Stimulated activated CD8-positive, alpha-beta memory T cell treated with anti-CD3 and anti-CD28 coated beads, Interleukin-4, amount 100 ng/mL, for 1 hour (primary cell): ENCODE results near the gene ELAC2.

Experiments used
- DNase-seq, 2 donors: peaks; one replicate each; pipeline ENCODE4 v3.0.0-alpha.2; 2020; ENCODE audit warnings: low read depth in 2 of 2, low spot score in 1 of 2

ELAC2 gene

DNA sequence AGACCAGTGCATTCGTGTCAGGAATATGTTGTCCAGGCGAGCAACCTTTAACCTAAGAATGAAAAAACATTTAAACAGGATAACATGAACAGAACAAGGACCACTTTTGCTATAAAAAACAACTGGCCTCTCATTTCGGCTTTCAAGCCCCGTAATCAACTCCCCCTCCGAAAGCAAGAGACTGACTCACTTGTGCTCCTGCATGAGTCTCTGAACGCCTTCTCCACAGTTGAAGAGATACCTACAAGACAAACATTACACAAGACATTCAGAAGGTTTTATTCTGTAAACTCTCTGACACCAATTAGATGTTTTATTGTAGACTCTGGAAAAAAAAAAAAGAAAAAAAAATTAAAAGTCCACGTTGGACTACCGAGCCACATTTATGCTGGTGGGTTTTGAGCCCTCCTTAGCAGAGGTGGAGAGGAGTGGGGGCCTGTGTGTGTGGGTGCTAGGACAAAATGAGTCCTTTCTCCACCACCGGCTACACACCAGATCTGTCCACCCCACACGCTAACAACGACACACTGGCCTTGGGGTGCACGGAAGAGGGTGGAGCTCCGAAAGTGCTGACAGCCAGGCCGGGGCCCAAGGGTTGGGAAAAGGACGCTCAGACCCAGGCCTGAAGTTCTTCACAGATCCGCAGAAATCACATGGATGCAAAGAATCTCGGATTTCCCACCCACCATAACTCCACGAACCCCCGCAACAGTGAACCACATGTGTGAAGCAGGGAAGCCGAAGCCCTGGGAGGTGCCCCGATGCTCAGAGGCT is 759 bp downstream of the ELAC2 start:
- no peak for DNase-seq

DNA sequence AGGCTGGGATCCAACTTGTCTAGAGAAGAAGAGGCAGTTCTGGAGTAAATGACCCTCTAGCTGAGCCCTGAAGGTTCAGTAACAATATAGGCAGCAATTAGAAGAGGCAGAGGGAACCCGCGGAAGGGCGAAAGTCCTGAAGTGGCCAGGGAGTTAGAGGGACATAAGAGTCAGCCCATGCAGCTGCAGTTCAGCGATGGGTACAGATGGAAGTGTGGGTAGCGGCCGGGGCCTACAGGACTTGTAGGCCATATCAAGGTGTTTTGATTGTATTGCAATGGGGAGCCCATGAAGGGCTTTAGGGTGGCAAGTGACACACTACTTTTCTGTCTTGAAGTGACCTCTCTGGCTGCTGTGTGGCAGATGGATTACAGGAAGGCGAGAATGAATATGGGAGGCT is 3.0 kb downstream of the ELAC2 start:
- no peak for DNase-seq

DNA sequence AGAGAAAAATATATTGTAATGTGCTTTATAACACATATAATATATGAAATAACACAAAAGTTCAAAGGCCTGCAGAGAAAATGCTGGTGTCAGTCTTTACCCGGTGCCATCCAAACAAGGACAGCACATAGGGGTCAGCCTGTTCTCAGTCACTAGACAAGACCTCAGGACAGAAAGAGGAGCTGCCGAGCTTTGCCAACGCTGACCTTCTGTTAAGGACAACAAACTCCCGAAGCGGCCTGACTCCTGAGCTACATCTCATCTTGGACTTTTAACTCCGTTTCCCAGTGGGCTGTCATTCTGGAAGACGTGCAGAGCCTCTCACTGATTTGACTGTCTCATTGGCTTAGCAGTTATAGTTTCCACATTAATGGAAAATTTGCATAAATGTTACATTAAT is 6.9 kb downstream of the ELAC2 start:
- no peak for DNase-seq

DNA sequence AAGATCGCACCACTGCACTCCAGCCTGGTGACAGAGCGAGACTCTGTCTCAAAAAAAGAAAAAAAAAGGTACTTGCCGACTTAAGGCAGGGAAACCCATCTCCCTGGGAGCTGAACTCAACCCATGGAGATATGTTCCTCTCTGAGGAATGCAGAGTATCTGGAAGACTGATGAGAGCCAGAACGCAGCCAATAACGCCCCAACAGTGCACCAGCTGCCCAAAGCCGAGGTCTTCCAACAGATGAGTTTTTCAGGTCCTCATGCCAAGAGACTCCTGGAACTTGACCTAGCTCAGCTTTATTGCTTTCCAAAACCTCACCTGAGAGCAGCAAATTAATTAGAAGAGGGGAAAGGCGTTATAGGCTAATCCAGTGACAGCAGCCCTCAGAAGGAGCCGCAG is 9.4 kb downstream of the ELAC2 start:
- DNase-seq, result no peak

DNA sequence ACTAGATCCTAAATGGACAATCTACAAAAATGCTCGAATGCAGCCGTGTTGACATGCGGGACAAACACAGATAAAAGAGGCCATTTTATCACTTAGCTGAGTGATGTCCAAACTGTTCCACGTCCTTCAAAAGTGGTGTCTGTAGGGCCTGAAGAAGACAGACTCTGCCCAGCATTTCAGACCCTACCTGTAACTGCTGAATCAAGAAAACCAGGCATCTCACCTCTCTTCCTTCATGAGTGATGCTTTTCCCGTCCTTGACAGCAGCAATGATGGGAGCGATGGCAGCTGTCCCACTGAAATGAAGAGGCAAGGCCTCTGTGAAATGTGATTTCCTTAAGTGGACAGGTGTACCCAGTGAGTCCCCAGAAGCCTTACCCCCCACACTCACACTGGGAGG is 12.3 kb downstream of the ELAC2 start:
- DNase-seq, result no peak

DNA sequence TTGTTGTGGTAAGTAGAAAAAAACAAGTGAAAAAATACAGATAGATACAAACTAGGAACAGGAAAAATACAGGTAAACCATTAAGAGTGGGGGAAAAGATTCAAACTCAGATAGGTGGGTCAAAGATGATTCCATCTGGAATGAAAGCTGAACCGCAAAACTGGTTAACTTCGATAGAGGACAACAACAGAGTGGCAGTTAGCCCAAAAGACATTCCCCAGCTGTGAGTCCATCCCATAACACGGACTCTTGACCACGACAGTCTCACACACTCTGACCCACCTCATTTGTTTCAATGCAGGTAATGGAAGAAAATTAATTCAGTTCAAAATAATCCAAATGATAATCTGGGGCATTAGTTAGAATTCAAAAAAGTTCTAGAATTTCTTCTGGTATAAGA is 13.5 kb downstream of the ELAC2 start:
- no peak for DNase-seq

DNA sequence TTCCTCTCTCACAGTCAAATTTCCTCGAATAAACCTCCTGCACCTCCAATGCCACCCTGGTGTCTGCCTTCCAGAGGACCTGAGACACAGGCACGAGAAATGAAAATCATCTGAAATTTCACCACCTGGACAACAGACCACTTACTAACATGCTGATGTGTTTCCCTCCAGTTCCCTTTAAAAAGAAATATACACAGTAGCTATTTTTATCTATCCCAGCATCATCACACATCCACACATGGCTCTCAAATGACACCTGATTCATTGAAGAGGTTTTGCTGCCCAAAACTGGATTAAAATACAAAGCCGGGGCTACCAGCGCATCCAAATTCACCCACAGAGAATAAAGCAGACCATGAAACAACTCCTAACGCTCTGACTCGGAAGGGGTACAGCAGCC is 13.9 kb downstream of the ELAC2 start:
- no peak for DNase-seq

DNA sequence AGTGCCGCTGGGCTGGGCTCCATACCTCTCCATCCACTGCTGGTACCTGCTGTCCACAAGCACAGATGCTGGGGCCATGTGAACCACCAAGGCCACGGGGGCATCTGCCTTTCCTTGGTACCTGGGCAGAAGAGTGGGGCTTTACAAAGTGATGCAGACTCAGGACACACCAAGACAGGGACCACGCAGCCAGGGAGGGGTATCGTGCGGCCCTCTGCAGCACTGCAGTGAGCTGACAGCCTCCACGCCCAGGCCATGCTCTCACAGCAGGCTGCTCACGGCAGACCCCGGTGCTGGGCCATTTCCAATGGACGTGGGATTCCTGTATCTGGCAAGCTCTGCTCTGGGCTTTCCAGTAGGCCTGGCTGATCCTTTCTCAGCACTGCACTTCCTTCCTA is 14.4 kb downstream of the ELAC2 start:
- DNase-seq, result no peak

DNA sequence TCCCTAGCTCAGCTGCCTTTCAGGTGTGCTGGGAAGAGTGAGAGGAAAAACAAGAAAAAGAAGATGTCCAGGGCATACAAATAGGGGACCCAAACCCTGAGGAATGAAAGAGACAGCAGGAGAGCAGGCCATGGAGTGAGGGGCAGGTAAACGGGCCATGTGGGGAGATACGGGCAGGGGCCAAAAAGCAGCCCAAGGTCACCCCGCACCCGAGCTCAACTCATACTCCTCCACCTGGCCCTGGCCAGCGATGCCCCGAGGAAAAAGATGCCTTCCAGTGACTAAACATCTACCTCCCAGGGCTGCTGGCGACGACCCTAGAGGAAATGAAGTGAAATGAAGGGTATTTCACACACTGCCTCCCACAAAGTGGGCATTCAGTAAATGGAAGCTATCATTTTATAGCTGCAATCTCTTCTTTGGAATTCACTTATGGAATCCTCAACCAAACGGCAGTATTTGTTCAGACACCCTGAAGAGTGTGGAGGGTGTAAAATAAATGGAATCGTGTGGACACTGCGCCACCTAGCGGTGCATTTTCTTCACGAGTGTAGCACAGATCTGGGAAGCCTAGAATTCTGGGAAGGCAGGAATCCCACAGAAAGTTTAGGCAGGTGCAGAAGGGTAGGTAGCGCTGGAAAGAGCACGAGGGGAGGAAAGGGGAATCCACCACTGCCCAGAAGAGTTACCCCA is 14.9 kb downstream of the ELAC2 start:
- DNase-seq, result no peak

DNA sequence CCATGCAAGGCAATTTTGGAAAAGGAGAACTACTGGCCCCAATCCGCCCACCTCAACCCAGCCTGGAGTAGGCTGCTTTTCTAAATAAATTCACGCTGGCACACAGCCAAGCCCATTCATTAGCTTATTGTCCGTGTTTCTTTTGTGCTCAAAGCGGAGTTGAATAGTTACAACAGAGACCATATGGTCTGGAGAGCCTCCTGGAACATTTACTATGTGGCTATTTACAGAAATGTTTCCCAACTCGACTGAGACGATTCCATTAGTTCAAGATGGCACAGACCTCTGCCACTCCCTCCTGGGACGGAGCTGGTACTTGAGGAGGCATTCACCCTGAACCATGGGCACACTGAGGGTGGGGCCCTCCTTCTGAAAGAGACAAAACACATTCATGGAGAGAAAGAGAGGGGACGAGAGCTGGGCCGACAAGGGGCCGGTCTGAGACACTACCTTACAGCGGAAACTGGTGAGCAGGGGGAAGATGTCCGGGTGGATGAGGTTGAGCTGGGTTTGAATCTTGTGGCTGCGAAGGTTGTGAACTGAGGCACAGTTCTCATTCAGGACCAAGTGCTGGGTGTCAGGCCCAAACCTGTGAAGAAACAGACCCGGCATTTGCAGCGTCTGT is 15.7 kb downstream of the ELAC2 start:
- DNase-seq, result no peak

DNA sequence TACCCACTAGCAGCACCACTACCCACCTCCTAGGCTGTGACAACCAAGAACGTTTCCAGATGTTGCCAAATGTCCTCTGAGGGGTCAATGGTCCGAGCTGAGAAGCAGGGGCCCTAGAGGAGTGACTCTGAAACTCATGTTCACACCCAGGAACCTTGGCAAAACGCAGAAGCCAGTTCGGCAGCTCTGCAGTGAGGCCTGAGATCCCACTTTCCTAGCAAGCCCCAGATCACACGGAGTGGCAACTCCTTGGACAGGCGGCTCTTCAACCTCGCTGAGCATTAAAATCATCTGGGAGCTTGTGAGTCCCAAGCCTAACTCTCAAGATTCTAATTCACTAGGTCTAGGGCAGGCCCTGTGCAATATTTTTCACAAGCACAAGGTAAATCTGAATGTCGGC is 17.3 kb downstream of the ELAC2 start:
- DNase-seq, result no peak

DNA sequence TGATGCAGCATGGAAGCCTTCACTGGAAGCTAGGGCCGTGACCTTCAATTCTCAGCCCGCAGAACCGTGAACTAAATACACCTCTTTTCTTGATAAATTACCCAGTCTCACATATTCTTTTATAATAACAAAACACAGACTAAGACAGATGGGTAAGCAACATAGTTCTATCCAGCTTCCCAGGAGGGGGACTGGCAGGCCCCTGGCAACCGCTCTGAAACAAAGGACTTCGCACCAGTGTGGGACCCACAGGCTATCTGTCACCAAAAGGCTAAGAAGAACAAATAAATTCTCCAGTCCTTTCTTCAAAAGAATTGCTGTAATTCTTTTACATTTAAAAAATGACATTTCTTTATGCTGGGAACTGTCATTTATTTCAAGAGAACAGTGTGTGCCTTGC is 19.0 kb downstream of the ELAC2 start:
- no peak for DNase-seq

DNA sequence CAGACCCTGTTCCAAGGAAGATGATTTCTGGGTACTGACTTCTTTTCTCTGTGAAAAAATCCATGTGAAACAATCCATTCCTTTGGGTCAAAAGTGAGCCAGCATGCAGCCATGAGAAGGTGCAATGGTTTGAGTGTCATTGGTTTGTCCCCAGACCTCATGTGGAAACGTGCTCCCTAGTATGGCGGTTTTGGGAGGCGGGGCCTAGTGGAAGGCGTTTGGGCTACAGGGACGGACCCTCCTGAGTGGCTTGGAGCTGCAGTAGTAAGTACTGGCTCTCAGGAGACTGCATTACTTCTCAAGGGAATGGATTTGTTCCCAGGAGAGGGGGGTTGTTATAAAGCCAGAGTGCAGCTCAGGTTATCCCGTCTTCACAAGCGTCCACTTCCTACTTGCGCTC is 19.4 kb downstream of the ELAC2 start:
- DNase-seq, result no peak

DNA sequence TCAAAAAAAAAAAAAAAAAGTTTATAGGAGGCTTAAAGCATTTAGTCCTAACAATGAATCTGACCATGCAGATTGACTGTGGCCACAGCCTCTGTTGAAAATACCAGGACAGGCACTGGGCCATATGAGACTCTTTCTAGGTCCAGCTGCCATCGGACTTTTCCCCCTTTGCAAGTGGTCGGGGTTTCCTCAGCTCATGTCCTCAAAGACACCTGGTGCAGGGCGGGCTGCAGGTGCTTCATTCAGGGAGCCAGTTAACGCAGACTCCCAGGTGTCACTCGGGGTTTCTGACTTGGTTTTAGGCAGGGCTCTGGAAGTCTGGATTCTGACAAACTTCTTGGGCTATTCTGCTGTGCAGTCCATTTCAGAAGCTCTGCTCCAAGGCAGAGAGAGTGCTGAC is 20.9 kb downstream of the ELAC2 start:
- DNase-seq, result no peak

DNA sequence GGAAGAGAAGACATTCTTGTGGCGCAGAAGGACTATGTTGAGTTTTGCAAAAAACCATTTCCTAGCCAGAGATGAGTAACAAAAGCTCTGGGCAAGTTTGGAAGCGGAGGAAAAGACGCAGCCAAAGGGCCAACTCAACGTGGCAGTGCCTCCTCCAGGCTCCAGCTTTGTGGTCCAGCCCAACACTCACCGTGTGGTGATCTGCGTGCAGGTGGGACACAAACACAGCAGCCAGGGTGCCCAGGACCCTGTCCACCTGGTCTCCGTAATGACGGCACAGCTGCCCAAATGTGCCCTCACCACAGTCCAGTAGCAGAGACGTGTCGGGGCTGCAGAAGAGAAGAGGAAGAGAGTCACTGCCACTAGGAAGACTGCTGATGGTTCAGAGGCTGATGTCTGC is 21.5 kb downstream of the ELAC2 start:
- DNase-seq, result no peak

DNA sequence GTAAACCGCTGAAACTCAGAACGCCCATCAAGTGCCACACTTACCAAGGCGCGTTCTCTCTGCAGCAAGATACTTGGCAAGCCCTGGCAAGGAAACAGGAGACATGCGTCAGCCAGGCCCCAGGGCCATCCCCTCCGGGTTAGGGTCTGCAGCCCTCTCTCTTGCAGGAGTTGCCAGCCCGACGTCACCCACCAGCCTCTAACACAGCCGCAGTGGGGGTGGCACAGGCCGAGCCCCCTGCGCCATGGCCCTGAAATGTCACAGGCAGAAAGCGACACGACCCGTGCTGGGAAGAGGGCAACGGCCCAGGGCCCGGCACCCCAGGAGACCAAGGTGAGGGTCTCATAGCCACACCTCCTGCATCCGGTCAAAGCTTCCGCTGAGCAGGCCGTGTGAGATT is 21.9 kb downstream of the ELAC2 start:
- no peak for DNase-seq

DNA sequence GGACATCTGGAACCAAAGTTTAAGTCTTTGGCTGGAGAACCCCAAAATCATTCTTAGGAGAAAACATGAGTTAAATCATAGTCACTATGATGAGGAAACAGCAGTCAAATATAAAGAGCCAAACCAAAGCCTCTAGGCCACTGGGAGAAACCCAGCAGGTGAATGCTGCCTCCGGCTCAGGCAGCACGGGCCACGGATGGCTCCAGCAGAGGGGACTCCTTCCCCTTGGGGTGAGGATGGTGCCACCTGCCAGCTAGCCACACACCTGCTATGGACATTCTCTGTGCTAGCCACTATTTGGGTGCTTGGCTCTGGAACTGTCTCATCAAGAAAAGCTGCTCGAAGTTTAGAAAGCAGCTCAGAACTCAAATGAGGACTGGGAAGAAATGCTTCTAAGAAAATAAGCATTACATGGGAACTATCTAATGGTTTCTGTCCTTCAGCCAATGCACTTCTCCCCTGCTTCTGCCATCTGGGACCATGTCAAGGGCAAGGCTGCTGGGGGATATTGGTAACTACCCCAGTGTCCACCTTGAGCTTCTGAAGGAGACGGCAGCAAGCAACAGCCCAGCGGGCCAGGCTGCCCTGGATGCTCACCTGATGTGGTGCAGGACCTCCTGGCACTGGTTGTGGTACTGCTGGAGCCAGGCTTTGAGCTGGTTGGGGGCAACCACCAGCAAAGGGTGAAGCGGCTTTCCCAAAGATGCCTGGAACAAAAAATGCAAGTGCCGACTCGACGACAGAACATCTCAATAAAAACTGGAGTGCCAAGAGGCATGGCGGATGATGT is 22.5 kb downstream of the ELAC2 start:
- no peak for DNase-seq

DNA sequence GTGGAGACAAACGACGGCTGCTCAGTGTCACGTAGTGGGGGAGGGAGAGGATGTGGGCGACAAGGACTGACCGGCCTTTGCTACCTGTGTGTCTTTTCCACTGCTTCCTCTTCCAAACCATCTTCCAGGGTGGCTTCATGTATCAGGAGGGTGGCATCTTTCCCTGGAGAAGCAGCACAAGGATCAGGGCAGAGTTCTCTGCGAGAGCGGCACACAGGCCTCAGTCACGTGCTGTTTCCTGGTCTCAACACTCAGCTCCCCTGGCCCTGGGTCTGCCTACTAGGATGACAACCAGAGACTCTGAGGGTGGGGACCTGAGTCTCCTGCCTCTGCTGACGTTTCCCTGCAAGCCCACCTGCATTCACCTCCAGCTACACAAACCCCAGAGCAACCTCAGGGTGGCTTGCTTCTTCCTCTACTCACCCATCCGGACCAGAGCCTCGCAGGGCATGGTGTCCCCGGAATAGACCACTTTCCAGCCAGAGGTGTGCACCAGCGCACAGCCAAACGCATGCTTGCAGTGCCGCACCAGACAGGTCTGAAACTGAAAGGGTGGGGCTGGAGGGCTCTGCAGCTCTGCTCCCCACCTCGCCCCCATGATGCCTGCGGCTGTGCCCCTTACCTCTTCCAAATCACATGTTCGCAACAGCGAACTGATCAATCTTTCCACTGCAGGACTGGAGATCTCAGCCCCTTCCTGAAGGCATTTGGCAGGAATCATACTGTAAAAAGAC is 23.3 kb downstream of the ELAC2 start:
- DNase-seq, result no peak

DNA sequence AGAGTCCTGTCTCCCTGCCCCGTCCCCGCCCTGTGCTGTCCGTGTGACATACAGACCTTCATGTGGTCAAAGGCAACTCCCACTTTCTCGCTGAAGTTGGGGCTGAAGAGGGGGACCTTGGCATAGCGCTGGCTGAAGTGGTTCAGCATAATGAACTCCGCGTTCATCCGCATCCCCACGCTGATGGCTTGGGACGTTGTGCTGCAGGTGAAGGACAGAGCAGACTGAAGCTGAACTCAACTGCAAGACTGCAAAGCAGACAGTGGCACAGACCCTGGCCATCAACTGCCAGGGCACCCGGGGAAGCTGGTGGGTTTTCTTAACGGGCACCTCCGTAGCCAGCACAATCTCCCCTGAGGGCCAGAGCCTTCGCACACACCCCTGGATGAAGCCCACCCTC is 24.2 kb downstream of the ELAC2 start:
- DNase-seq, result no peak

DNA sequence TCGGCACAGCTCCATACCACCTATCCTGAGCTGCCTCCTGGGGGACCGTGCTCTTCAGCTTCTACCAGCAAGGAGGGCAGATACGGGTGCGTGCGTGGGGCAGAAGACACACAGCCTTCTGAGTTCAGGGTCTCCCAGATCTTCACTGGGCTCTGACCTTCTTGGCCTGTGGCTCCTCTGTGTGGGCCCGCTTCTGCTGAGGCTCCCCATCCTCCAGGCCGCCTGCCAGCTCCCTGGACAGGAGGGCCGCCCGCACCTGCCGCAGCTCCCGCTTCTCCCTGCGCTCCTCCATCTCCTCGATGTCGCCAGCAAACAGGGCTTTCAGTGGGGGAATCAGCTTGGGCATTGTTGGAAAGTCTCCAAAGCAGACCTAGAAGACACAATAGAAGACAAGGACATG is 25.2 kb downstream of the ELAC2 start:
- no peak for DNase-seq

DNA sequence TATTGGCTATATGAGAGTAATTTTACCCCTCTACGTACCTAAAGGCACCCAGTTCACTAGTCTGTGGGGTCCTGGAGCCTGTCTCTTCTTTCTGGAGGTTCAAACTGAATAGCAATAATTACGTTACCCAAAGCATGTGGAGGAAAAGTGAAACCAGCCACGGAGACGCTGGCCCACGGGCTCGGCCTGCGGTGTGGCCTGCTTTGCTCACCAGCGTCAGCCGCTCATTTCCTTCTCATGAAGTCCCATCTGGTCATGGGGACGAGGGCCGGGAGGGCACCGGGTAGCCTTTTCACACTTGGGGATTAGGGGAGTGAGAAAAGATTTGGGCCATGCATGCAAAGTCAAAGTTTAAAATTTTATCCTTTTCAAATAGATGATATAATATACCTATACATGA is 26.9 kb downstream of the ELAC2 start:
- DNase-seq, result no peak
